Uterus (tissue), 4 donors: ENCODE measurements around the gene PLD2. TPM values are rescaled to one million over a fixed set of nuclear protein-coding genes. Genes with fewer than 3 reads are reported as not detected.
"Not testable (repeated sequence)": the region's sequence is repeated elsewhere in the genome, so short reads cannot be mapped to it uniquely, and the experiment has no call there.

Experiments
- DNase-seq, 2 donors: peaks; one replicate each; pipeline ENCODE4 v3.0.0-alpha.2; 2019 to 2020
- H3K27ac ChIP-seq, 2 donors: fragments of 200-600 bp; sonication (generic); 1 replicate in 1 of 2; 2 replicates in 1 of 2; pipeline ENCODE4 v1.5.1; 2016 to 2018
- H3K27me3 ChIP-seq, 2 donors: fragments of 200-600 bp; sonication (generic); one replicate each; pipeline ENCODE4 v1.5.1; 2018 to 2019; ENCODE audit warnings: control low read depth in 1 of 2
- H3K36me3 ChIP-seq, 2 donors: fragments of 200-600 bp; sonication (generic); one replicate each; pipeline ENCODE4 v1.5.1; 2019; ENCODE audit warnings: control low read depth in 1 of 2
- H3K4me1 ChIP-seq, 2 donors: fragments of 200-600 bp; sonication (generic); one replicate each; pipeline ENCODE4 v1.5.1; 2018 to 2019; ENCODE audit warnings: control low read depth in 1 of 2
- H3K4me3 ChIP-seq, 2 donors: fragments of 200-600 bp; sonication (generic); 1 replicate in 1 of 2; 2 replicates in 1 of 2; pipeline ENCODE4 v1.5.1; 2018 to 2019; ENCODE audit warnings: mild to moderate bottlenecking in 1 of 2
- H3K9me3 ChIP-seq, 2 donors: fragments of 200-600 bp; sonication (generic); one replicate each; pipeline ENCODE4 v1.5.1; 2019; ENCODE audit warnings: control low read depth in 1 of 2
- CTCF ChIP-seq, 4 experiments: fragments of 200-600 bp in 2 of 4; fragments of 450-650 bp in 2 of 4; sonication (generic) in 2 of 4; IDR thresholded peaks; one replicate each; pipeline ENCODE4 v1.5.1; 2016 to 2019; ENCODE audit warnings: antibody characterized with exemption in 4 of 4, mild to moderate bottlenecking in 2 of 4, moderate library complexity in 1 of 4
- POLR2A ChIP-seq, 2 donors: fragments of 450-650 bp; IDR thresholded peaks; one replicate each; pipeline ENCODE4 v1.6.1; 2016; ENCODE audit warnings: antibody characterized with exemption in 2 of 2, mild to moderate bottlenecking in 1 of 2, moderate library complexity in 1 of 2
- intact Hi-C: fragments of 100-400 bp; cut with DNase I; formaldehyde crosslinking; loops from one replicate; pipeline ENCODE4 v1.15.1; 2023; ENCODE audit warnings: low total_unique reads
- total RNA-seq, 4 donors: library from RNA; depleted of rRNA in 3 of 4; stranded (reverse); fragments of >200 nt in 3 of 4; gene quantifications; one replicate each; pipeline versions ENCODE4 v1.1.0 to v1.2.4, GENCODE V29; 2014 to 2023
- donor health status: DM: yes; HTN: yes; CAD: no.

PLD2 gene
- total RNA-seq, 4 donors from 2014 or later: 10.0 to 54.3 (median 25.1) TPM

GRCh38 chr17:4853208-4853671, 46.3 kb downstream of the PLD2 start:
- DNase-seq: no peak
- Histone ChIP-seq H3K27me3 (no peaks in the 10 kb centered on the region), H3K36me3 (no peaks in the 10 kb centered on the region), H3K4me3 (no peak overlapping the region), H3K27ac (no peak overlapping the region), H3K9me3 (no peaks in the 10 kb centered on the region), H3K4me1 (peaks cover 0 to 5% of the 10 kb centered on the region in 2 donors)
- no peak for TF ChIP-seq CTCF (IDR thresholded peaks at IDR 0.05)
- TF ChIP-seq POLR2A (IDR thresholded peaks at IDR 0.05): no peak
- intact Hi-C loops: no loop called here

- Histone ChIP-seq H3K4me1 (peaks cover 0 to 5% of the 10 kb centered on the region in 2 donors), H3K27ac (peak overlapping the region in 1 of 2 donors; percentile 27), H3K27me3 (no peaks in the 10 kb centered on the region), H3K9me3 (no peaks in the 10 kb centered on the region), H3K4me3 (no peak overlapping the region), H3K36me3 (no peaks in the 10 kb centered on the region)
- TF ChIP-seq CTCF (IDR thresholded peaks at IDR 0.05) (no peak), POLR2A (IDR thresholded peaks at IDR 0.05) (no peak)
- intact Hi-C loops: no loop called here
- no peak for DNase-seq
Measured at GRCh38 chr17:4854111-4854681, 47.2 kb downstream of the PLD2 start.

- Histone ChIP-seq H3K27ac (peak overlapping the region in 1 of 2 donors; percentile 21), H3K4me3 (no peak overlapping the region)
- intact Hi-C loops: no loop called here
Measured at GRCh38 chr17:4856271-4856936, 49.5 kb downstream of the PLD2 start.

GRCh38 chr17:4856937-4857314, 50.0 kb downstream of the PLD2 start:
- Histone ChIP-seq H3K27me3 (no peaks in the 10 kb centered on the region), H3K36me3 (no peaks in the 10 kb centered on the region), H3K27ac (no peak overlapping the region), H3K9me3 (no peaks in the 10 kb centered on the region), H3K4me3 (no peak overlapping the region), H3K4me1 (peaks cover 0 to 5% of the 10 kb centered on the region in 2 donors)
- intact Hi-C loops: no loop called here
- TF ChIP-seq CTCF (IDR thresholded peaks at IDR 0.05) (no peak), POLR2A (IDR thresholded peaks at IDR 0.05) (no peak)
- DNase-seq: no peak

More at GRCh38 chr17:4856271-4856936, 49.5 kb downstream of the PLD2 start:
- no peak for TF ChIP-seq CTCF (IDR thresholded peaks at IDR 0.05)
- TF ChIP-seq POLR2A (IDR thresholded peaks at IDR 0.05): no peak
- Histone ChIP-seq H3K27me3 (no peaks in the 10 kb centered on the region), H3K9me3 (no peaks in the 10 kb centered on the region), H3K36me3 (no peaks in the 10 kb centered on the region), H3K4me1 (peaks cover 0 to 5% of the 10 kb centered on the region in 2 donors)
- DNase-seq: no peak

- H3K36me3 ChIP-seq, H3K27me3 ChIP-seq, H3K4me3 ChIP-seq, intact Hi-C loops, H3K9me3 ChIP-seq, DNase-seq, H3K4me1 ChIP-seq: not testable (repeated sequence)
- peak overlapping the region; percentile 47 to 74 for H3K27ac ChIP-seq
Measured at GRCh38 chr17:4857347-4857746, 50.4 kb downstream of the PLD2 start.
